CD4-positive, alpha-beta T cell treated with Interleukin-4 for 1 hour (primary cell): ENCODE measurements around the gene ERBB3.
A peak's percentile ranks its signal among the peaks of the same experiment; 100 is the strongest.

ENCODE experiments used
- DNase-seq, 2 donors: peaks; one replicate each; pipeline ENCODE4 v3.0.0-alpha.2; 2020 to 2022

The ERBB3 gene

DNA sequence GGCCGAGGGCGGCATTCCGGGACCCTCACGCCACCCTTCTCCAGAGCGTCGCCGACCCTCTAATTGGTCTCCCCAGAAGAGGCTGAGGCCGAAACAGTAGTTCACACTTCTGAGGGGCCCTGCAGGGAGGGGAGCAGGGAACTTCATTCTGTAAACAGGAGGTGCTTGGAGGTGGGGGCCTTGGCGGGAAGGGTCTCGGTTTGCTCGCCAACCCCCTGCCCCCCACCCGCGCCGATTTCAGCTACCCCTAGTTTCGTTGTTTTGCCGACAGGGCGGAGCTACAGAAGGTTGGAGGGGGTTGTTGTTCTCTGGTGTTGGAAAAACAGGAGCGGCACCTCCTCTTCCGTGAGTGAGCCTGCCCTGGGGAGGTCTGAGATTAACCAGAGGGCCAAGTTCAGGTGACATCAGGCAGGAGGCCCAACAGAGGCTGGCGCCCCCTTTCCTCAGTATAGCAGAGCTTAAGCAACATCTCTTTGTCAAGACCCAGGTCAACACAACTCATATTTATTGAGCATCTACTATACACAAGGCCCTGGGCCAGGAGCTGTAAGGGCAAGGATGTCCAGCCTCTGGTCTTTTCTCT is 682 bp downstream of the ERBB3 start:
- no peak for DNase-seq

DNA sequence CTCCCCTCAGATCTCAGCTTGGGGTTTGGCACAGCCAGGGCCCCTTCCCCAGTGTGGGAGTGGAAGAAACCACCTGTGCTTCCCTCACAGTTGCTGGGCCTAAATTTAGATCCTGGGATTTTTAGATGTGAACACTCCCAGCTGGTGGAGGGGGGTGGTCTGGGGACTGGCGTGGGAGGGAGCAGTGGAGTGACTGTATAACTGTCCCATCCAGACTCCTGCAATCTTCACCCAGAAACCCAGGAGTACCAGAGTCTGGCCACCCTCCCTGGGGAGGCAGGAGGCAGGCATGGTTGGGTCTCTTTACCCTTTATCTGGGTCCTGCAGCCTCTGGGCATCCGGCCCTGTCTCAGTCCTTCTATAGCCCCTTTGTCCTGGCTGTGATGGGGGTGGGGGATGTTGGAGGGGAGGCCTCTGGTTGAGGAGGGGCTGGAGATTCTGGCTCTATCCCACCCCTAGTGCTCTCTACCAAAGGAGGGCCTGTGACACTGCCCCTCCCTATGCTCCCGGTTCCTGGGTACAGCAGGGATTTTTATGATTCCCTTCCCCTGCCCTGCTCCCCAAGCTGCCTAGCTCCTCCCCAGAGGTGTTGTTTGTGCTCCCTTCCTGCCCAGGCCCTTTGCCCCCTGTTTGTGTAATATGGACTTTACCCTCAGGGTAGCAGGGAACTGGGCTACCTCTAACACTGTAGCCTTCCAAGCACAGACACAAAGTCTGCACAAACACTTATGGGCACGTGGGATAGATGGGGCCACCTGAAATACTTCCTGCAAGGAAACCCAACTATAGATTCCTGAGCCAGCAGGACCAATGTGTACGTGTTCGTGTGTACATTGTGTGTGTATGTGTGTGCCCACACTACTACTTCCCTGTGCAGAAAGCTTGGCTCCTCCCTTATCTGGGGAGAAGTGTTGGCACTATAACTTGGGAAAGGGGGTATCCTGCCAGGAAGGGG is 1.7 kb downstream of the ERBB3 start:
- no peak for DNase-seq

DNA sequence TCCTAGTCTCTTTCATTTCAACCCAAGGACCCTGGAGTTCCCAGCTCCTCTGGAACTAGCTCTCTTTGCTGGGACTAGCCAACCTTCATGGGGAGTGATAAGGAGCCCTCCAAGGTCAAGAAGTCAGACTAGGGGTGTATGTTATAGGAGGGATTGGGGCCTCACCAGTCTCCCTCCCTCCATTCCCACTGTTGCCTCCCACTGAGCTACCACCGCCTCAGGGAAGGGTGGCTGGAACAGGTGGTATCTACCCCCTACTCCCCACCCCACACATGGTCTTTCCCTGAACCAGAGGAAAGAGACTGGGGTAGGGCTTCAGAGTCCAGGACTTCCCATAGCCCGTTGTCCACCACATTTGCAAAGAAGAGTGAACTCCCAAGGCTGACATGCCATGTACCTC is 2.4 kb downstream of the ERBB3 start:
- DNase-seq: no peak

DNA sequence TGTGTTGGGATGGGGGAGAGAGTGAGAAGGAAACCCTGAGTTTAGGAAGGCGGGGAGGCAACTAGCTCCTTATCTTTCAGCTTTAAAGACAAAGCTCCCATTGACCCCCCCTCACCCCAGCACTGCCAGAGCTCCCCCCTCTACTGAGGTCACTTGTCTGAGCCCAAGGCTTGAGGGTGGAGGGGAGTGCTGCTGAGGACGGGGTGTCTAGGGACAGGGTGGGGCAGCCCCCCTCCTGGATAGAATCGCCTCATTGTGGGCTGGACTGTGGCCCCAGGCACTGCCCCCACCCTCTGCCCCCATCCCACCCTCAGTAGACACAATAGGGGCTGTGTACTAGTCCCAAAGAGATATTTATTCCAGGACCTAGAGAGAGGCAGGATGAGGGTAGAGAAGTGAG is 3.0 kb downstream of the ERBB3 start:
- no peak for DNase-seq

DNA sequence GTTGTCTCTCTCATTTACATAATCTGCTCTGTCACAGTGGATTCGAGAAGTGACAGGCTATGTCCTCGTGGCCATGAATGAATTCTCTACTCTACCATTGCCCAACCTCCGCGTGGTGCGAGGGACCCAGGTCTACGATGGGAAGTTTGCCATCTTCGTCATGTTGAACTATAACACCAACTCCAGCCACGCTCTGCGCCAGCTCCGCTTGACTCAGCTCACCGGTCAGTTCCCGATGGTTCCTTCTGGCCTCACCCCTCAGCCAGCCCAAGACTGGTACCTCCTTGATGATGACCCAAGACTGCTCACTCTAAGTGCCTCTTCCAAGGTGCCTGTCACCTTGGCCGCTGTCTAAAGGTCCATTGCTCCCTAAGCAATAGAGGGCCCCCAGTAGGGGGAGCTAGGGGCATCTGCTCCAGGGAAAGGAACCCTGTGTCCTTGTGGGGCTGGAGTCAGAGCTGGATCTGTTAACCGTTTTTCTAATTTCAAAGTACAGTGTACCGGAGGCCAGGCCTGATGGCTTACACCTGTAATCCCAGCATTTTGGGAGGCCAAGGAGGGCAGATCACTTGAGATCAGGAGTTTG is 5.1 kb downstream of the ERBB3 start:
- DNase-seq: peak in 1 of 2 donors; percentile 16

DNA sequence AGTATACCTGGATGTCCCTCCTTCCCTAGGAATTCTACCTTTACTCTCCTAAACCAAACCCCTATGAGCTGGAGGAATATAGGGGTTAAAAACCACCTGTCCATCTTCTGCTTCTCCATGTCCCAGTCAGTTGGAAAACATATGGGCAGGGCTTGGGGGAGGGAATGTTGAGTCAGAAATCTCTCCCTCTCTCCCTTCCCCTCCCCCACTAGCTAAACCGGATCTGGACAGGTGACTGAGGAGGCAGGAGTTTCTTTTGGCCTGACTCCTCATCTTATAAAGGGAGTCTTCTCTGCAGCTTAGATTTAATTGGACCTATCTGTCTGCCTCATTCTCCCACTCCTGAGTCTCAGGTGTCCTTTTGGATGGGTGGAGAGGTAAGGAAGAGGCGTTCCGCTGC is 6.1 kb downstream of the ERBB3 start:
- DNase-seq: no peak

DNA sequence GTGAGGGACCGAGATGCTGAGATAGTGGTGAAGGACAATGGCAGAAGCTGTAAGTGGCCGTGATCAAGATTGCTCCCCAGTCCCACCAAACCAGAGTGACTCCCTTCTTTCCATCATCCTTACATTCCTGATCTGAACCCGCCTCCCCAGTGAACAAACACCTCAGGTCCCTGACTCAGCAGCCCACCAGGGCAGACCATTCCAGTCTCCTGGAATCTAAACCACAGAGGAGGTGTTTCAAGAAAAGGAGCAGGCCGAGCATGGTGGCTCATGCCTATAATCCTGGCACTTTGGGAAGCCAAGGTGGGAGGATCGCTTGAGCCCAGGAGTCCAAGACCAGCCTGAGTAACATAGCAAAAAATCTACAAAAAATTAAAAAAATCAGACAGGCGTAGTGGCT is 6.6 kb downstream of the ERBB3 start:
- no peak for DNase-seq

DNA sequence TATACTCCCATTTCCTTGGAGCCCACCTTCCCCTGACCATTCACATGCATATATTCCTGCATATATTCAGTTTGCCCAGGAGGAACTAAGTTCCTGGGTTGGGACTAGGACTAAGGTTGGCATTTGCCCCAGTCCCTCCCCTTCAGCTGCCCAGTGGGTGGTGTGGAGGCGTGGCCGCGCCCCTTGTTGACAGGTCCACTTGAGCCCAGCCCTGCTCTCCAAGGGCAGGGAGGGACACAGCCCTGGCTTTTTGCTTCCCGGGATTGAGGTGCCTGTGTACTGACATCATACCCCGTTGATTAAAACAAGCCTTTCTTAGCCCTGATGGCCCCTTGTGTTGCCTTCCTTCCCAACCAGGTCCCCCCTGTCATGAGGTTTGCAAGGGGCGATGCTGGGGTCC is 7.3 kb downstream of the ERBB3 start:
- DNase-seq: no peak

DNA sequence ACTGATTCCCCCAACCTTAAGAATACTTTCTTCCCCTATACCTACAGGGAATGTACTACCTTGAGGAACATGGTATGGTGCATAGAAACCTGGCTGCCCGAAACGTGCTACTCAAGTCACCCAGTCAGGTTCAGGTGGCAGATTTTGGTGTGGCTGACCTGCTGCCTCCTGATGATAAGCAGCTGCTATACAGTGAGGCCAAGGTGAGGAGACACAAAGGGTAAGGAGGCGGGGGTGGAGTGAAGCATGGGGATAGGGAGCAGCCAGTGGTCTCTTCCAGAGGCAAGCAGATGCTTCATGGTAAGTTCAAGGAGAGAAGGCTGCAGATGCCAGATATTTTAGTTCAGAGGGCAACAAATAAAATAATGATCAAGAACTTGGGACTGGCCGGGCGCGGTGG is 17.8 kb downstream of the ERBB3 start:
- DNase-seq: no peak

DNA sequence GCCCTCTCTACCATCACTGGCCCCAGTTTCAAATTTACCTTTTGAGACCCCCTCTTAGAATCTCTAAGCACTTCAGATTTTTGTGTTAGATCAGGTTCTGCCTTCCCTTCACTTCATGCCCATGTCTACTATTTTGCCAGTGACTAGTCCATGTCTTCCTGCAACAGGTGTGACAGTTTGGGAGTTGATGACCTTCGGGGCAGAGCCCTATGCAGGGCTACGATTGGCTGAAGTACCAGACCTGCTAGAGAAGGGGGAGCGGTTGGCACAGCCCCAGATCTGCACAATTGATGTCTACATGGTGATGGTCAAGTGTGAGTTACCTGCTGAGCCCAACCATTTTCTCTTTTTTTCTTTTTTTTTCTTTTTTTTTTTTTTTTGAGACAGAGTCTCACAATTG is 18.6 kb downstream of the ERBB3 start:
- no peak for DNase-seq

DNA sequence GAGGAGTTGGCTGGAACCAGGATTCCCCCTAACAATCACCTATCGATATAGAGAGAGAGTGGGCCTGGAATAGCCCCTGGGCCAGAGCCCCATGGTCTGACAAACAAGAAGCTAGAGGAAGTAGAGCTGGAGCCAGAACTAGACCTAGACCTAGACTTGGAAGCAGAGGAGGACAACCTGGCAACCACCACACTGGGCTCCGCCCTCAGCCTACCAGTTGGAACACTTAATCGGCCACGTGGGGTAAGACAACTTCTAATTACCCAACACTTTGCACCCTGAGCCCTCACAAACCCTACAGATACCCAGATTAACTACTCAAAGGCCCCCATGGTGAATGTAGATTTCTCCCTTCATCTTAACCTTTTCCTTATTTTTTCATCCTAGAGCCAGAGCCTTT is 19.8 kb downstream of the ERBB3 start:
- no peak for DNase-seq

DNA sequence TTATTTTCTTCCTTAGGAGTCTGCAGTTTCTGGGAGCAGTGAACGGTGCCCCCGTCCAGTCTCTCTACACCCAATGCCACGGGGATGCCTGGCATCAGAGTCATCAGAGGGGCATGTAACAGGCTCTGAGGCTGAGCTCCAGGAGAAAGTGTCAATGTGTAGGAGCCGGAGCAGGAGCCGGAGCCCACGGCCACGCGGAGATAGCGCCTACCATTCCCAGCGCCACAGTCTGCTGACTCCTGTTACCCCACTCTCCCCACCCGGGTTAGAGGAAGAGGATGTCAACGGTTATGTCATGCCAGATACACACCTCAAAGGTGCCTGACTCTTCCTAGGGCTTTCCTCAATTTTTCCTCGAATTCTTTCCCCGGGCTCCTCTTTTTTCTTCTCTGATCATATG is 21.1 kb downstream of the ERBB3 start:
- DNase-seq: no peak

DNA sequence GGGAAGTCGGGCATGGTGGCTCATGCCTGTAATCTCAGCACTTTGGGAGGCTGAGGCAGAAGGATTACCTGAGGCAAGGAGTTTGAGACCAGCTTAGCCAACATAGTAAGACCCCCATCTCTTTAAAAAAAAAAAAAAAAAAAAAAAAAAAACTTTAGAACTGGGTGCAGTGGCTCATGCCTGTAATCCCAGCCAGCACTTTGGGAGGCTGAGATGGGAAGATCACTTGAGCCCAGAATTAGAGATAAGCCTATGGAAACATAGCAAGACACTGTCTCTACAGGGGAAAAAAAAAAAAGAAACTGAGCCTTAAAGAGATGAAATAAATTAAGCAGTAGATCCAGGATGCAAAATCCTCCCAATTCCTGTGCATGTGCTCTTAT is 22.7 kb downstream of the ERBB3 start:
- DNase-seq: no peak

DNA sequence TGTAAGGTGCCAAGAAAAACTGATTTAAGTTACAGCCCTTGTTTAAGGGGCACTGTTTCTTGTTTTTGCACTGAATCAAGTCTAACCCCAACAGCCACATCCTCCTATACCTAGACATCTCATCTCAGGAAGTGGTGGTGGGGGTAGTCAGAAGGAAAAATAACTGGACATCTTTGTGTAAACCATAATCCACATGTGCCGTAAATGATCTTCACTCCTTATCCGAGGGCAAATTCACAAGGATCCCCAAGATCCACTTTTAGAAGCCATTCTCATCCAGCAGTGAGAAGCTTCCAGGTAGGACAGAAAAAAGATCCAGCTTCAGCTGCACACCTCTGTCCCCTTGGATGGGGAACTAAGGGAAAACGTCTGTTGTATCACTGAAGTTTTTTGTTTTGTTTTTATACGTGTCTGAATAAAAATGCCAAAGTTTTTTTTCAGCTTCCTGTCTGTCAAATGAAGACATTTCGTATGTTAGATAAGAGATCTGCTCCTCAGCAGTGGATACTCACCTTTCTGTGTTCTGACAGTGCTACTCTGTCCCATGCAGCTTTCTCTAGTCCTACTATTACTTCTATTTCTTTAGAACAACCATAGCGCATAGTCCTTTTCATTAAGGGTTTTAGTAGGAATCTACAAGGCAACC is 23.2 kb downstream of the ERBB3 start:
- peak in 1 of 2 donors; percentile 56 for DNase-seq

DNA sequence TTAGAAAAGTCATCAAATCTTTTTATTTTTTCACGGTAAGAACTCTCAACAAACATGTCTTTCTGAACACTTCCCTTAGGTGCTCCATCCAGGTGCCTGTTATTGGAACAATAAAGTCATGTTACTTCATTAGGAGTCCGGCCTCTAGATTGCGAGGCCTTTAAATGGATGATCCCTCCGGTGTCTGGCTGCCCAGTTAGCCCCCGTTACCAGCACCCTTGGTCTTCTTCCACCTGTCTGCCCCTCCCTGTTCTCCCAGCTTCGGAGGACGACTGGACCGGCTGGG is 23.8 kb downstream of the ERBB3 start:
- no peak for DNase-seq

DNA sequence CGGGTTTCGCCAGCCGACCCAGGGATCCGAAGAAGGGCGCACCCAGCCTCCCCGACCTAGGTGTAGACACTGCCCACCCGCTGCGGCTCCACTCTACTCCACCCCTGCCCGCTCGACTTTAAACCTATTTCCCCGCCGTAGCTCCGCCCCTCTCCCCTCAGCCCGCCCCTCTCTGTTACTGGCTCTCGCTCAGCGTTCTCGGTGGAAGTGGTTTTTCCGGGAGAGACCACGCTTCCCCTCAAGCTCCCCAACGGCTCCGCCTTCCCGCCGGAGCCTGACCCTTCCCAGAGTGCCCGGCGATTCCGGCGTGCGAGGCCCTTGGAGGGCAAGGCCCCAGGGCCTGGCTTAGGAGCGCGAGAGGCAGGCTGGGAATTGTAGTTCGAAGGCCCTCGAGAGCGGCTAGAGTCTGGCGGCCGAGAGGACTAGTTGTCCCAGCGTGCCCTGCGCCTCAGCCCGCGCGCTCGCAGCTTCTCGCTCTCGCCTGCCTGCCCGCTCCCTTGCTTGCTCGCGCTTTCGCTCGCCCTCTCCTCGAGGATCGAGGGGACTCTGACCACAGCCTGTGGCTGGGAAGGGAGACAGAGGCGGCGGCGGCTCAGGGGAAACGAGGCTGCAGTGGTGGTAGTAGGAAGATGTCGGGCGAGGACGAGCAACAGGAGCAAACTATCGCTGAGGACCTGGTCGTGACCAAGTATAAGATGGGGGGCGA is 24.3 kb downstream of the ERBB3 start, which contains the start of gene PA2G4:
Gene PA2G4, plus strand, starts transcription at position 451 of the 706 bp plus-strand sequence. Its CDS starts 179 bp downstream, at position 630.
- peak; percentile 98 for DNase-seq

DNA sequence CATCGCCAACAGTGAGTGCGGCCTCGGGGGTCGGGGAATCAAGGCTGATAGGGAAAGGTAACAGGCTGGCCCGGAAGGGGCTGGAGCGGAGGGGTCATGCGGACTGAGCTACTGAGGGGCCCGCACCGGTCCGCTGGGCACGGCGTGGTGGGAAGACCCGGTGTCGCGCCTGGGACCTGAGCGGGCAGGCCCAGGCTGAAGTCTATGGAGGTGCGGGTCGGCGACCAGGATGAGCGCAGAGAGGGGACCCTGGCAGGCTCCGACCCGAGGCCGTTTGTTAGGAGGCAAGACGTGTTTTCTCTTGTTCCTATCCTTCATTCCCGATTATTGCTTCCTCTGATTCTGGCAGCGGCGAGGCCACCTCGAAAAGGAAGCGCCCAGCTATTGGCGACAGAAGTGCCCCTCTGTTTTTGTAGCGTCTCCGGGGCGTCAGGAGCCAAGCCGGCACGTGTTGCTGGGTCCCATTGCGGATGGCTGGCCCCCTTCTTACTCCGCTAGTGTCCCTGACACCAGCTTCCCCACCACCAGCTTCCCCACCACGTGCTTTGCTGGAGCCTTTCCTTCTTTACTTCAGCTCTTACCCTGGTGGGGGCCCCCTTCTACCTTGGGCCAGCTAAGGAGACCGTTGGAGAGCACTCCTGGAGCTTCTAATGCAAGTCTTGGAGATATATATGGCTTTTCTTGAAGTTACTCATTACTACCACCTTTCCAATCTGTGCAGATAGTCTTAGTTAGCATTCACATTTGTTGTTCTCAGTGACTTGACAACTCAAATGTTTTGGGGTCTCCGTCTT is 25.0 kb downstream of the ERBB3 start:
- DNase-seq: no peak

DNA sequence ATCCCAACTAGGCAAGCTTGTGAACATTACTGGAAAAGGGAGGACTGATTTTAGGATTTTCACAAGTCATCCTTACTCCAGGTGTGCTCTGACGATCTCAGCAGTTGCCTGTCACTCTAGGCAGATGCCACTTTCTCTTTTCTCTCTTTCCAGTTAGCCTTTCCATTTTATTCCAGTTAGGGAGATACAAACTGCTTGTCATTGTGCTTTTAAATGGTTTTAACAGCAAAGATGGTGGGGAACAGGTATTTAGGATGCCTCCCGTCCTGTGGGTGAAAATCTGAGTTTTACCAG is 25.6 kb downstream of the ERBB3 start:
- no peak for DNase-seq

DNA sequence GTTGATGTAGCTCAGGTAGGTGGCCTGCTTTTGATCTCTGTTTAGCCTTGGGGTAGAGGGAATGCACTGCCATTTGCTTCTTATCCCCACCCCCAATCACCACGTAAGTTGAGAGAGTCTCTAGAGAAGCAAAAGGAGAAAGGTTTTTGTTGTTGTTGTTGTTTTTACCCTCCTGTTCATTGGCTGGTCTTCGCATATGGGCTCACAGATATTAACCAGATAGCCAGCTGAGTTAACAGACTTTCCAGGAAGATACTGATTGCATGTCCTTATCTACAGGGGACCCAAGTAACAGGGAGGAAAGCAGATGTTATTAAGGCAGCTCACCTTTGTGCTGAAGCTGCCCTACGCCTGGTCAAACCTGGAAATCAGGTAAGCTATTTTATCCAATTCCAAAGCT is 27.3 kb downstream of the ERBB3 start:
- no peak for DNase-seq

DNA sequence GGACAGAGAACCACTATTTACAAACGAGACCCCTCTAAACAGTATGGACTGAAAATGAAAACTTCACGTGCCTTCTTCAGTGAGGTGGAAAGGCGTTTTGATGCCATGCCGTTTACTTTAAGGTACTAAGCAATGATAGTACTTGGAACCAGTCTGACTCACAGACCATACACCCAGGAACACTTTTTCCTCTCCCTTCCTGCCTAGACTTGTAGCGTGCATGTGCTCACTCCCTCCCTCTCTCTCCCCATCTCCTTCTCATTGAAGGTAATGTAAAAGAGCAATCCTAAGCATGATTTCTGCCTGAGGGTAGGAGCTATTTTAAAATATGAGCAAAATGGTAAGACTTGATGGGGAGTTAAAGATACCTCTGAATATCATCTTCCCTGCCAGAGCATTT is 30.6 kb downstream of the ERBB3 start:
- DNase-seq: no peak

DNA sequence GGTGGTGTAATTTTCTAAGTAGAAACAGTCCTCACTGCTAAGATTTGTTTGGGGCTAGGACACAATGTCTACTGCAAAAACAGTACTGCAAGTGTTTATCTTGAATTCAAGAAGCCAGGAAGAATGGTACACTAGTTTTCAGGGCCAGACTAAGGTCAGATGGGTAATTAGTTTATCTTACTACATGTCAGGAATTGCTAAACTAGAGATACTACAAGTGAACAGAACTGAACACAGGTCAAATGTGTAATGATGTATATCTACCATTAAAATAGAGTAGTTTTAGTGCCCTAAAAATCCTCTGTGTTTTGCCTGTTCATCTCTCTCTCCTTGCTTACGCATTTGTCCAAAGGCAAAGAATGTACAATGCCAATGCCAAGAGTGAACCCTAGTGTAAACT is 34.1 kb downstream of the ERBB3 start:
- no peak for DNase-seq

DNA sequence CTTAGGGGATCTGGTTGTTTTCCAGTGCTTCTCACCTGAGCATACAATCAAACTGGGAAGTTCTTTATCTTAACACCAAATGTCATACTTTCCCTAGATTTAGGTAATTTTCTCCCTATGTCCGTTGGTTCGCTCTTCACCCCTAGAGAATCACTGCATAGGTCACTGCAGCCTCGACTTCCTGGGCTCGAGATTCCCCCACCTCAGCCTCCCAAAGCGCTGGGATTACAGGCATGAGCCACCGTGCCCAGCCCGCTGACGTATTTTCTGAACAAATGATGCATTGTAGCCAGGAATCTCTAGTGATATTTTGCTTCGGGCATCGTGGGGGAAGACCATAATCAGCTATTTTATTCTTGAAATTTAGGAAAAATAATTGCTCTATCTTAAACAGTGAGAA is 35.4 kb downstream of the ERBB3 start:
- no peak for DNase-seq
